Measurements from ENCODE around the gene MAP3K2.
A peak's percentile ranks its signal among the peaks of the same experiment; 100 is the strongest.

The MAP3K2 gene

DNA sequence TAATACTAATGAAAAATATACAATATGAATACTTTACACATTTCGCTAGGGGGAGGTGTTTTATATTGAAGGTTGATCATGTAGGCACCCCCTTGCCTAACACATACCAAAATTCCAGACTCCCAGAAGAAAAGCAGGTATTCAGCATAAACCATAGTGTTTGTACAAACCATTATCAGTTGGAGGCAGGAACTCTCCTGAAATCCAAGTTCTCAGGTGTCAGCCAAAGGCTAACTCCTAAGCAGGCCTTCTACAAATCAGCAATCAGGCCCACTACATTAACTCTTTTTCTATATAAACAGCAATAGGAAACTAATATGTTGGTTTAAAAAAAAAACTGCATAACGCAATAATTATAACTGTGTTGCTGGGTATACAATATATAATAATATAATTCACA, 44.5 kb downstream of the MAP3K2 start:
- DNase-seq = no peak

DNA sequence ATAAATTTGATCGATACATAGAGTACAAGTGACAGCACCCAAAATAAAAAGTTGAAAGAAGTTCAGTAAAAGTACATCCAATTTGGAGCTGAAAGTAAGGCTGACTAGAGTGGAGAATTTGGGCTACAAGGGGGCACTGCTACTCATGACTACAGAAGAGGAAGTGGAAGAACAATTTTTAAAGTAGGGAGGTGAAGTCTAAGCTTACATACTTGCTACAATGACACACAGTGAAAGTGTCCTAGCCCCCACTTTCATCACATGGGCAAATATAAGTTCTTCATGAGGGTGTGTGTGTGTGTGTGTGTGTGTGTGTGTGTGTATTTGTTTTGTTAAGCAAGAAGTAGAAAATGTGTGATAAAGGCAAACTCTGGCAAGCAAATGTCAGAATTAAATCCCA, 45.7 kb downstream of the MAP3K2 start:
- DNase-seq = no peak

GRCh38 chr2:127332335-127332734, 55.4 kb downstream of the MAP3K2 start:
- no peak for DNase-seq

DNA sequence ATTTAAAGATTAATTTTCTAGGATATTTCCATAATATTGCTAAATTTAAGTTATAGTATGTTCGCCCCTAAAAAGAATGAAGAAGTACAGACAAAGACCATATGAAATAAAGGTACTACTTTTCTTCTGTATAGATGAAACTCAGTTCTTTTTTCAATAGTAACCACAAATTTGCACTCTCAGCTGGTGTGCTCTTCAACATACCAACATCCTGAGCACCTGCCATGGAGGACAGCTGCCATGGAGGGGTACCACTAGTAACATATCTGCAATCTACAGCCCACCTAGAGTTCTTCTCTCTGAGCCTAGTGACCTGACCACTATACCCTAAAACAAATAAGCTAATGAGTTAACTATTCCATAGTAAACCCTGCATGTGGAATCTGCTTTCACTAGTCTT, 57.0 kb downstream of the MAP3K2 start:
- DNase-seq = no peak

DNA sequence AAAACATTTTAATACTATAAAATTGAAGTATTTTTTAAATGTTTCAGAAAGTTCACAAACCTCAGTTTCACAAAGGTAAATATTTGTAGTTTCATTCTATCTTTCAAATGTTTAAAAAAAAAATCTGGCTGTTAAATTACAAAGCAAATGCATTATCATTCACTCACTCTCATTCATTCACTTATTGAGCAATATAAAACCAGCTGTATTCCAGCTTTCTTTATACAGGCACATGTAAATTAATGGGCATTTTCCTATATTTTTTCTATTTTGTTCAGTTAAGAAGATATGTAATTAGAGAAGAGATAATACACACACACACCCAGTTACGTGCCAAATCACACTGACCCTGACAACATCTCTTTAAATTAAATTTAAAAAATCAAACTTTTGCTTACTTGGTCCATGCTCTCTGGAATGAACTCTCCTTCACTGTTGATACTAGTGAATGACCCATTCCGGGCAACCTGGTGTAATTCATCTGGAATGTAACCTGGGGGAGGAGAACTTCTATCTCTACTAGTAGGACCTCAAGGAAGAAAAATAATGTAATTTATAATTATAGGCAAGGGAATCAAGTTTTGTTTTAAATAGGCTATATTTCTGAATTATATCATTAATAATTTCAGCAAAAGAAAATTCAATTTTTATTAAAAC, 61.4 kb downstream of the MAP3K2 start:
- no peak for DNase-seq

GRCh38 chr2:127324635-127325034, 63.1 kb downstream of the MAP3K2 start:
- DNase-seq = no peak

DNA sequence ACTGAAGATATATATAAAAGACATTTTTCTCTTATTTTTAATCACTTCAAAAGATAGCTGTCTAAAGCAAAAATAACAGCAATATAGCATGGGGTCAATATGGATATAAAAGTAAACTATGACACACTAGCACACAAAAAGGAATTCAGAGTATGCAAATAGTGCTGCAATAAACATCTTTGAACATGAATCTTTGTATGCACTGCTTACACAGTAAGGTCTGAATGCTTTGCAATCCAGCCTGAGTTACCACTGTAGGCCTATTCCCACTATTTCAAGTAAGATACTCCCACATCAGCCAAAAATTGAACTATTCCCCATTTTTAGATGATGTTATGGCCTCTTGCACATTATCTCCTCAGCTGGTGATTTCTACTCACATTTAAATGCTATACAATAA, 66.5 kb downstream of the MAP3K2 start:
- no peak for DNase-seq

- DNase-seq = no peak
Measured at GRCh38 chr2:127320586-127321275, 67.0 kb downstream of the MAP3K2 start.

DNA sequence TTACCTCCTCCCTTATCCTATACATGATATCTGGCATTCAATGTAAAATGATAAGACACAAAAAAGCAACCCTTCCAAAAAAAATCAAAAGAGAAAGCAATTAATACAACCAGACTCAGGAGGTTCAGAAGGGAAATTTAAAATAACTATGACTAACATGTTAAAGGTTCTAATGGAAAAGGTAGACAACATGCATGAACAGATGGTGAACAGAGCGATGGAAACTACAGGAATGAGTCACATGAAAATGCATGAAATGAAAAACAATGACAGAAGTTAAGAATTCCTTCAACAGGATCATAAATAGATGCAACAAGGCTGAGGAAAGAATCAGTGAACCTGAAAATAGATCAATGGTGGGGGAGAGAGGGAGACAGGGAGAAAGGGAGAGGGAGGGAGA, 67.7 kb downstream of the MAP3K2 start:
- no peak for DNase-seq

DNA sequence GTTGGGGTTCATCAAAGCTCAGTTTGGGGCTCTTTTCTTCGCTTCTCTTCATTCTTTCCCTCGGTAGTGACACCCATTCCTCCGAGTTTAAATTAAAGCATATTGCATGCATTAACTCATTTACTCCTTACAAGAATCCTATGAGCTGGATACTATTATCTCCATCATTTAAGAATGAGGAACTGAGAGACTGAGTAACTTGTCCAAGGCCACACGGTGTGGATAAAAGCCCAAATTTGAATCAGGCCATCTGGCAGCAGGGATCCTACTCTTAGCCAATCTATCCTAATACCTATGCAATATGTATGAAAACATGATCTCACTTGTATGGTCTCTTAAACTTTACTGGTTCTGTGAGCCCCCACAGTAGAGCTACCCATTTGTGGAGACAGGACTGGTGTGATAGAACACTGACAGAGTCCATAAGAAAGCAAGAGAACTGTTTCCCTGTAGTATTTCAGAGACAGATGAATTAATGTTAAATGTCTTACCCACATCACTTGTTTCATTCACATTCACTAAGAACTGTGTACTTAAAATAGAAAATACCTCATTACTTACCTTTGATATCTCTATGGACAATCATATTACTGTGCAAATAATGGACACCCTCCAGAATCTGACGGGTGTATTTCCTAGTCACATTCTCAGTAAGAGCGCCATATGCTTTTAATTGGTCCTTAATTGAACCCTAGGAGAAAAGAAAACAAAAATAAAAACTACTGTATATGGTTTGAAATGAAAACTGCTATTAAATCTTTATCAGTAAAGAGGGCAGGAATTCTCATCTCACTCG, 73.4 kb downstream of the MAP3K2 start:
- no peak for DNase-seq

GRCh38 chr2:127313406-127313805, 74.4 kb downstream of the MAP3K2 start:
- no peak for DNase-seq

- DNase-seq = no peak
Measured at GRCh38 chr2:127310980-127311379, 76.8 kb downstream of the MAP3K2 start.

- no peak for DNase-seq
Measured at GRCh38 chr2:127309468-127309867, 78.3 kb downstream of the MAP3K2 start.

- no peak for DNase-seq
Measured at GRCh38 chr2:127308586-127309138, 79.1 kb downstream of the MAP3K2 start.

GRCh38 chr2:127305990-127306585, 81.7 kb downstream of the MAP3K2 start:
- DNase-seq = no peak

GRCh38 chr2:127302168-127302567, 85.6 kb downstream of the MAP3K2 start:
- no peak for DNase-seq

- DNase-seq = peak; percentile 83
Measured at GRCh38 chr2:127293748-127294562, 93.8 kb downstream of the MAP3K2 start, which contains the start of gene ERCC3. ERCC3 (minus strand) TSS chr2:127294144; CDS start chr2:127294081, 63 bp downstream.

DNA sequence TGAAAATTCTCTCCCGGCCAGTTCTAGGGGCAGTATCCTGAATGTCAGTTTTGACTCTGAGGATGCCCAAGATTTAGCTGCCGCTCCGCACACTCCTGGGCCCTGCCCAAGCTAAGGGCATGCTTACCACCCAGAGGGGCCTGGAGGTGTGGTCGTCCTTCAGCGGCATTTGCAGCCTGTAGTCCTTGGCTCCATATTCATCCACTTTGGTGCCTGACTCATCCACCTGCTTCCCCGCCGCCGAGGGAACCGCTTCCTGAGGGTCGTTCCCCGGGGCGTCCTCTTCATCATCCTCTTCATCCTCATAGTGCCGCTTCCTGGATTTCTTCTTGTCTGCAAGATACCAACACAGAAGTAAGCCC, 94.4 kb downstream of the MAP3K2 start:
- DNase-seq = no peak

DNA sequence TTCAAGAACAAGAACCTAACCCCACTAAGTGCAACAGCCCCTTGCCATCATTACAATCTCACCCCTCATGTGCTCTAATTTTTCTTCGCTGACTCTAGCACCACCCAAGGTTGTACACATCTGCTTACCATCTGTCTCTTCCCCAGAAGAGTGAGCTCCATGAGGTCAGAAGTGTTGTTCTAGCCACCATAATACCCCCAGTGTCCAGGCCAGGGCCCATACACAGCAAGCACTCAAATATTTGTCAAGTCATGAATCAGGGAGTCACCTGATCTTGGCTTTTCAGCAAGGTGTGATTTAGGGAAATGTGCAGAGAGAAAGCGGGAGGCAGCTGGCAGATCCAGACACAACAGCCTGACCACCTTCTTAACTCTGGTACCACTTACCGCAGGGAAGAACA, 99.5 kb downstream of the MAP3K2 start:
- DNase-seq = no peak

DNA sequence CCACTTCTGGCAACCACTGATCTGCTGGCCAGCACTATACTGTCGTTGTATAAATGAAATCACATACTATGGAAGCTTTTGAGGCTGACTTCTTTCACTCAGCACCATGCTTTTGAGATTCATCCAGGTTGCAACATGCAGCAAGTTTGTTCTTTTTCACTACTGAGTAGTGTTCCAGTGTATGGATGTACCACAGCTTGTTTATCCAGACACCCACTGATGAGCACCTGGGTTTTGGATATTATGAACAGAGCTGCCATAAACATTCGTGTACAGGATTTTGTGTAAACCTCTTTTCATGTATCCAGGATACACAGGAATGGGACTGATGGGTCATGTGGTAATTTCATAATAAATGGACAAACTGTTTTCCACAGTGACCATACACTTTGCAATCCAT, 104.5 kb downstream of the MAP3K2 start:
- no peak for DNase-seq

GRCh38 chr2:127280693-127281092, 107.1 kb downstream of the MAP3K2 start:
- no peak for DNase-seq

GRCh38 chr2:127279781-127280180, 108.0 kb downstream of the MAP3K2 start:
- no peak for DNase-seq

Data from NCI-H510A (cell line).